PC-3 (cell line): ENCODE measurements around the gene ZDHHC1. TPM values are rescaled to one million over a fixed set of nuclear protein-coding genes. Genes with fewer than 3 reads are reported as not detected.

Source experiments
- ATAC-seq: fragments of 200-7000 bp; cut with Tn5 transposase; 2 replicates; pipeline ENCODE4 v1.9.1; 2020; ENCODE audit warnings: mild to moderate bottlenecking, moderate library complexity
- BruUV-seq: library from RNA; stranded (reverse); fragments of 400-500 nt; replicated peaks from 2 replicates; lab custom pipeline; 2021; lab: Mats Ljungman, UMichigan
- CTCF ChIA-PET: fragments of 300-600 bp; sonication (Branson Sonifier 250); formaldehyde crosslinking; loops from one replicate; lab custom pipeline; 2022; ENCODE audit warnings: antibody characterized with exemption; lab: Charles Lee
- POLR2A ChIA-PET: fragments of 300-600 bp; sonication (Branson Sonifier 250); formaldehyde crosslinking; loops from one replicate; lab custom pipeline; 2022; ENCODE audit warnings: antibody characterized with exemption; ENCODE audit not compliant: unreplicated experiment; lab: Charles Lee
- DNase-seq: peaks from one replicate; pipeline ENCODE4 v3.0.0-alpha.2; 2015
- H2AFZ ChIP-seq: fragments of 300-600 bp; sonication (generic); 2 replicates; pipeline ENCODE4 v1.6.0; 2016; ENCODE audit warnings: antibody characterized with exemption, low read length
- H3F3A ChIP-seq: fragments of 300-600 bp; sonication (generic); one replicate; pipeline ENCODE4 v1.6.0; 2017; ENCODE audit warnings: antibody characterized with exemption, low read length, control low read depth, mild to moderate bottlenecking; ENCODE audit not compliant: unreplicated experiment
- H3K27ac ChIP-seq: fragments of 300-600 bp; sonication (generic); 2 replicates; pipeline ENCODE4 v1.5.1; 2016; ENCODE audit warnings: mild to moderate bottlenecking, low read length
- H3K27me3 ChIP-seq: fragments of 300-600 bp; sonication (generic); 2 replicates; pipeline ENCODE4 v1.6.1; 2016; ENCODE audit warnings: low read length, mixed read lengths
- H3K36me3 ChIP-seq: fragments of 300-600 bp; sonication (generic); 2 replicates; pipeline ENCODE4 v1.6.1; 2016; ENCODE audit warnings: low read depth, mixed run types, low read length, mixed read lengths
- H3K4me1 ChIP-seq: fragments of 300-600 bp; sonication (generic); 2 replicates; pipeline ENCODE4 v1.5.1; 2016; ENCODE audit warnings: low read length; ENCODE audit not compliant: insufficient read depth
- H3K4me2 ChIP-seq: fragments of 300-600 bp; sonication (generic); 2 replicates; pipeline ENCODE4 v1.6.0; 2016; ENCODE audit warnings: low read length
- H3K4me3 ChIP-seq: fragments of 300-600 bp; sonication (generic); 2 replicates; pipeline ENCODE4 v1.5.1; 2016; ENCODE audit warnings: mild to moderate bottlenecking, low read length, mixed read lengths
- H3K79me2 ChIP-seq: fragments of 300-600 bp; sonication (generic); 2 replicates; pipeline ENCODE4 v1.6.1; 2017; ENCODE audit warnings: low read length, mixed read lengths
- H3K9ac ChIP-seq: fragments of 300-600 bp; sonication (generic); 2 replicates; pipeline ENCODE4 v1.6.0; 2016; ENCODE audit warnings: mild to moderate bottlenecking, low read length
- H3K9me2 ChIP-seq: fragments of 300-600 bp; sonication (generic); replicated peaks from 2 replicates; pipeline ENCODE4 v1.6.1; 2016; ENCODE audit warnings: mixed run types, low read length, mixed read lengths
- H3K9me3 ChIP-seq: fragments of 300-600 bp; sonication (generic); 2 replicates; pipeline ENCODE4 v1.6.1; 2016; ENCODE audit warnings: low read length, mixed read lengths
- H4K20me1 ChIP-seq: fragments of 300-600 bp; sonication (generic); 2 replicates; pipeline ENCODE4 v1.6.1; 2016; ENCODE audit warnings: low read length, mixed read lengths
- CTCF ChIP-seq: fragments of 300-600 bp; sonication (generic); conservative IDR thresholded peaks from 2 replicates; pipeline ENCODE4 v1.5.1; 2017; ENCODE audit warnings: antibody characterized with exemption, low read depth, mild to moderate bottlenecking, low read length
- EZH2 ChIP-seq: fragments of 300-600 bp; sonication (generic); IDR thresholded peaks from one replicate; pipeline ENCODE4 v1.6.1; 2017; ENCODE audit warnings: antibody characterized with exemption, mild to moderate bottlenecking, low read length; ENCODE audit not compliant: unreplicated experiment
- EZH2phosphoT487 ChIP-seq: fragments of 300-600 bp; sonication (generic); IDR thresholded peaks from 2 replicates; pipeline ENCODE4 v1.6.1; 2018; ENCODE audit warnings: mild to moderate bottlenecking, antibody characterized with exemption, low read length, borderline replicate concordance
- intact Hi-C: fragments of 100-400 bp; cut with micrococcal nuclease; formaldehyde crosslinking; loops from 2 replicates; pipeline ENCODE4 v1.9.0; 2023
- total RNA-seq: library from RNA; depleted of rRNA; stranded (reverse); fragments of >200 nt; gene quantifications from 2 replicates; pipeline ENCODE4 v1.2.3, GENCODE V29; 2014

The ZDHHC1 gene
- total RNA-seq, 1 experiment from 2014 or later = 4.8 TPM

GRCh38 chr16:67429799-67430503 is 13.7 kb upstream of the ZDHHC1 start:
- Histone ChIP-seq H3K4me1 (peaks cover 3% of the 10 kb centered on the region), H3K27ac (no peak overlapping the region), H3K9ac (peak overlapping the region; percentile 54), H3K27me3 (no peaks in the 10 kb centered on the region), H2AFZ (peak overlapping the region; percentile 73), H3K9me2 (no peaks in the 10 kb centered on the region), H4K20me1 (no peaks in the 10 kb centered on the region), H3K79me2 (no peaks in the 10 kb centered on the region), H3K4me3 (peak overlapping the region; percentile 68), H3K36me3 (no peaks in the 10 kb centered on the region), H3F3A (no peaks in the 10 kb centered on the region), H3K9me3 (no peaks in the 10 kb centered on the region), H3K4me2 (peak overlapping the region; percentile 88)
- ChIA-PET POLR2A (no interaction called here), CTCF (no interaction called here)
- BruUV-seq = no TSS peak
- intact Hi-C loops = no loop called here
- TF ChIP-seq EZH2phosphoT487 = no peak
- TF ChIP-seq EZH2 = no peak
- DNase-seq (no peak), ATAC-seq (no peak)

GRCh38 chr16:67429053-67429798 is 12.9 kb upstream of the ZDHHC1 start:
- Histone ChIP-seq H3K9me2 (no peaks in the 10 kb centered on the region), H3K27me3 (no peaks in the 10 kb centered on the region), H3K79me2 (no peaks in the 10 kb centered on the region), H4K20me1 (no peaks in the 10 kb centered on the region), H3K9ac (no peak overlapping the region), H3K4me3 (no peak overlapping the region), H2AFZ (no peak overlapping the region), H3K4me1 (peaks cover 3% of the 10 kb centered on the region), H3K36me3 (no peaks in the 10 kb centered on the region), H3F3A (no peaks in the 10 kb centered on the region), H3K9me3 (no peaks in the 10 kb centered on the region), H3K27ac (no peak overlapping the region), H3K4me2 (peak overlapping the region; percentile 88)
- TF ChIP-seq EZH2 (no peak), EZH2phosphoT487 (no peak), CTCF (no peak)
- DNase-seq (no peak), ATAC-seq (no peak)
- intact Hi-C loops = no loop called here
- BruUV-seq = no TSS peak
- ChIA-PET CTCF (interaction anchor here (1.4 kb wide), 1 partner anchor 169 kb away, joined by 6 read pairs; no protein-coding TSS in a partner anchor), POLR2A (no interaction called here)

- H3K9me2 ChIP-seq = no peaks in the 10 kb centered on the region
- H3K27me3 ChIP-seq = no peaks in the 10 kb centered on the region
- H2AFZ ChIP-seq = no peak overlapping the region
- no peak overlapping the region for H3K4me3 ChIP-seq
- peaks cover 3% of the 10 kb centered on the region for H3K4me1 ChIP-seq
- no peaks in the 10 kb centered on the region for H3F3A ChIP-seq
- DNase-seq = peak; percentile 71
- H3K9ac ChIP-seq = no peak overlapping the region
- no peaks in the 10 kb centered on the region for H4K20me1 ChIP-seq
- TF ChIP-seq EZH2phosphoT487 (no peak), CTCF (peak; percentile 73), EZH2 (no peak)
- no peak overlapping the region for H3K27ac ChIP-seq
- H3K36me3 ChIP-seq = no peaks in the 10 kb centered on the region
- H3K79me2 ChIP-seq = no peaks in the 10 kb centered on the region
- no peak overlapping the region for H3K4me2 ChIP-seq
- H3K9me3 ChIP-seq = no peaks in the 10 kb centered on the region
- CTCF ChIA-PET = interaction anchor here (0.6 to 1.4 kb wide), 7 partner anchors 11 to 168 kb away, joined by 3 to 6 read pairs (median 3); partner anchors contain the start of gene ZDHHC1
- intact Hi-C loops = no loop called here
- no TSS peak for BruUV-seq
- ATAC-seq = peak; percentile 57
- POLR2A ChIA-PET = no interaction called here
These were observed 12.0 kb upstream of the ZDHHC1 start for GRCh38 chr16:67428146-67428731.
